Measurements from ENCODE around the gene ZNF555.

The ZNF555 gene

GRCh38 chr19:2800506-2800905 lies 40.8 kb upstream of the ZNF555 start:
- TF ChIP-seq MYC (IDR thresholded peaks at IDR 0.05; ENCODE audit: low read depth, low read length) (no peak), CTCF (IDR thresholded peaks at IDR 0.05; ENCODE audit: low read depth, low read length) (no peak), MAX (IDR thresholded peaks at IDR 0.05; ENCODE audit: low read depth, low read length) (no peak), POLR2A (IDR thresholded peaks at IDR 0.05; ENCODE audit: extremely low read depth, insufficient read length) (no peak)
- DNase-seq (ENCODE audit: low read depth), result no peak
- no peak overlapping the region for H3K4me3 ChIP-seq (ENCODE audit: low read depth, low read length)

GRCh38 chr19:2802826-2803225 lies 38.4 kb upstream of the ZNF555 start:
- TF ChIP-seq POLR2A (IDR thresholded peaks at IDR 0.05; ENCODE audit: extremely low read depth, insufficient read length) (no peak), MYC (IDR thresholded peaks at IDR 0.05; ENCODE audit: low read depth, low read length) (no peak), MAX (IDR thresholded peaks at IDR 0.05; ENCODE audit: low read depth, low read length) (no peak), CTCF (IDR thresholded peaks at IDR 0.05; ENCODE audit: low read depth, low read length) (no peak)
- no peak overlapping the region for H3K4me3 ChIP-seq (ENCODE audit: low read depth, low read length)
- DNase-seq (ENCODE audit: low read depth), result no peak

GRCh38 chr19:2803486-2804155 lies 37.7 kb upstream of the ZNF555 start:
- no peak for DNase-seq (ENCODE audit: low read depth)
- H3K4me3 ChIP-seq (ENCODE audit: low read depth, low read length), result no peak overlapping the region
- TF ChIP-seq MAX (IDR thresholded peaks at IDR 0.05; ENCODE audit: low read depth, low read length), result no peak

GRCh38 chr19:2804156-2805004 lies 36.9 kb upstream of the ZNF555 start:
- no peak for TF ChIP-seq MYC (IDR thresholded peaks at IDR 0.05; ENCODE audit: low read depth, low read length)
- no peak for TF ChIP-seq MAX (IDR thresholded peaks at IDR 0.05; ENCODE audit: low read depth, low read length)
- TF ChIP-seq CTCF (IDR thresholded peaks at IDR 0.05; ENCODE audit: low read depth, low read length), result no peak
- no peak for TF ChIP-seq POLR2A (IDR thresholded peaks at IDR 0.05; ENCODE audit: extremely low read depth, insufficient read length)
- no peak overlapping the region for H3K4me3 ChIP-seq (ENCODE audit: low read depth, low read length)
- no peak for DNase-seq (ENCODE audit: low read depth)

- TF ChIP-seq CTCF (IDR thresholded peaks at IDR 0.05; ENCODE audit: low read depth, low read length) (no peak), POLR2A (IDR thresholded peaks at IDR 0.05; ENCODE audit: extremely low read depth, insufficient read length) (no peak), MYC (IDR thresholded peaks at IDR 0.05; ENCODE audit: low read depth, low read length) (no peak), MAX (IDR thresholded peaks at IDR 0.05; ENCODE audit: low read depth, low read length) (no peak)
- no peak overlapping the region for H3K4me3 ChIP-seq (ENCODE audit: low read depth, low read length)
- no peak for DNase-seq (ENCODE audit: low read depth)
Observed at GRCh38 chr19:2805261-2805900, 35.9 kb upstream of the ZNF555 start.
